B cell (primary cell): ENCODE data around the gene ERCC1. TPM values are rescaled to one million over a fixed set of nuclear protein-coding genes. Genes with fewer than 3 reads are reported as not detected.

Experiments
- ATAC-seq: fragments of 200-7000 bp; cut with Tn5 transposase; one replicate; pipeline ENCODE4 v1.10.0; 2021; ENCODE audit warnings: low read depth, mild to moderate bottlenecking, moderate number of reproducible peaks, moderate library complexity
- CTCF ChIA-PET: fragments of 350-600 bp; sonication (Branson Sonifier 250); formaldehyde crosslinking; loops from one replicate; lab custom pipeline; 2021; ENCODE audit warnings: antibody characterized with exemption, inconsistent platforms; lab: Charles Lee
- POLR2A ChIA-PET: fragments of 350-600 bp; sonication (Branson Sonifier 250); formaldehyde crosslinking; loops from one replicate; lab custom pipeline; 2021; ENCODE audit warnings: antibody characterized with exemption; lab: Charles Lee
- DNase-seq: peaks from one replicate; pipeline ENCODE4 v3.0.0; 2013
- H2AFZ ChIP-seq: 2 replicates; pipeline ENCODE4 v1.6.1; 2012; ENCODE audit warnings: mild to moderate bottlenecking, low read depth, low read length; ENCODE audit not compliant: insufficient read depth, poor library complexity, severe bottlenecking
- H3K27ac ChIP-seq, 2 donors: 1 replicate in 1 of 2; 2 replicates in 1 of 2; pipeline ENCODE4 v1.5.1; 2012 to 2013; ENCODE audit warnings: low read length in 2 of 2, mild to moderate bottlenecking in 2 of 2, moderate library complexity in 1 of 2
- H3K27me3 ChIP-seq, 4 experiments: fragments of 200-600 bp in 1 of 4; sonication (generic) in 1 of 4; replicated peaks in 1 of 4; 1 replicate in 2 of 4; 2 replicates in 2 of 4; pipeline versions ENCODE4 v1.6.1 to v1.7.0; 2013 to 2016; ENCODE audit warnings: low read length in 3 of 4, mild to moderate bottlenecking in 2 of 4, mixed read lengths in 1 of 4, moderate library complexity in 1 of 4; ENCODE audit not compliant: insufficient read depth in 4 of 4, control insufficient read depth in 3 of 4; ENCODE audit errors: control extremely low read depth in 1 of 4
- H3K36me3 ChIP-seq, 2 experiments: replicated peaks in 1 of 2; 1 replicate in 1 of 2; 2 replicates in 1 of 2; pipeline versions ENCODE4 v1.6.1 to v1.7.1; 2013; ENCODE audit warnings: low read length in 1 of 2; ENCODE audit not compliant: insufficient read depth in 2 of 2, control insufficient read depth in 1 of 2; ENCODE audit errors: control extremely low read depth in 1 of 2, extremely low read depth in 1 of 2
- H3K4me1 ChIP-seq, 2 donors: fragments of 200-600 bp in 1 of 2; sonication (generic) in 1 of 2; 1 replicate in 1 of 2; 2 replicates in 1 of 2; pipeline versions ENCODE4 v1.5.1 to v1.6.1; 2013 to 2017; ENCODE audit warnings: low read length in 2 of 2; ENCODE audit not compliant: control insufficient read depth in 2 of 2, insufficient read depth in 2 of 2
- H3K4me2 ChIP-seq: replicated peaks from 2 replicates; pipeline ENCODE3; 2012; ENCODE audit warnings: mild to moderate bottlenecking, low read depth, low read length; ENCODE audit not compliant: poor library complexity, severe bottlenecking
- H3K4me3 ChIP-seq, 5 experiments: fragments of 200-600 bp in 1 of 5; sonication (generic) in 1 of 5; 1 replicate in 3 of 5; 2 replicates in 2 of 5; pipeline versions ENCODE4 v1.5.1 to v1.7.0; 2011 to 2016; ENCODE audit warnings: low read length in 4 of 5, mild to moderate bottlenecking in 4 of 5, low read depth in 2 of 5, control low read depth in 1 of 5, moderate library complexity in 1 of 5; ENCODE audit not compliant: insufficient read depth in 1 of 5; ENCODE audit errors: control extremely low read depth in 1 of 5, extremely low read depth in 1 of 5
- H3K79me2 ChIP-seq: fragments of 200-600 bp; sonication (generic); one replicate; pipeline ENCODE4 v1.6.0; 2016; ENCODE audit warnings: low read length; ENCODE audit not compliant: control insufficient read depth, insufficient read depth
- H3K9ac ChIP-seq: fragments of 200-600 bp; sonication (generic); 2 replicates; pipeline ENCODE4 v1.6.1; 2017; ENCODE audit warnings: mild to moderate bottlenecking, low read length, moderate library complexity
- H3K9me3 ChIP-seq, 3 donors: one replicate each; pipeline versions ENCODE4 v1.6.1 to v1.7.1; 2013; ENCODE audit warnings: low read length in 2 of 3; ENCODE audit not compliant: control insufficient read depth in 2 of 3, insufficient read depth in 1 of 3; ENCODE audit errors: control extremely low read depth in 1 of 3
- H4K20me1 ChIP-seq: 2 replicates; pipeline ENCODE4 v1.6.0; 2012; ENCODE audit warnings: mild to moderate bottlenecking, low read length; ENCODE audit not compliant: insufficient read depth, control insufficient read depth, poor library complexity, severe bottlenecking
- H3K27ac Mint-ChIP-seq: one replicate; pipeline ENCODE4 v1.8.0; 2021; ENCODE audit warnings: mixed read lengths
- H3K27me3 Mint-ChIP-seq: one replicate; pipeline ENCODE4 v1.8.0; 2021; ENCODE audit warnings: mixed read lengths
- H3K4me1 Mint-ChIP-seq: one replicate; pipeline ENCODE4 v1.8.0; 2021; ENCODE audit warnings: mixed read lengths
- H3K4me3 Mint-ChIP-seq: one replicate; pipeline ENCODE4 v1.8.0; 2021; ENCODE audit warnings: mixed read lengths
- H3K9me3 Mint-ChIP-seq: one replicate; pipeline ENCODE4 v1.8.0; 2022; ENCODE audit warnings: mixed read lengths; ENCODE audit not compliant: insufficient read depth
- CTCF ChIP-seq: fragments of 200-600 bp; IDR thresholded peaks from one replicate; pipeline ENCODE4 v1.8.0; 2022; ENCODE audit warnings: antibody characterized with exemption, mild to moderate bottlenecking
- EZH2 ChIP-seq: IDR thresholded peaks from 2 replicates; pipeline ENCODE4 v1.6.1; 2012; ENCODE audit warnings: borderline replicate concordance, low read depth, mild to moderate bottlenecking, moderate library complexity, low read length; ENCODE audit not compliant: insufficient read depth, poor library complexity, severe bottlenecking
- WGBS: methylation state at CpG from one replicate; pipeline ENCODE4 v1.1.5; 2013; ENCODE audit warnings: missing lambda C conversion rate; ENCODE audit not compliant: insufficient coverage; 5-methylcytosine and 5-hydroxymethylcytosine counted together
- intact Hi-C: fragments of 100-400 bp; cut with micrococcal nuclease; formaldehyde crosslinking; loops from one replicate; pipeline ENCODE4 v1.10.0; 2022
- polyA plus RNA-seq: library from polyadenylated mRNA; depleted of rRNA; stranded (reverse); fragments of >200 nt; gene quantifications from 2 replicates; pipeline ENCODE4 v1.2.3, GENCODE V29; 2012
- total RNA-seq, 2 donors: library from RNA; stranded (reverse); fragments of 120-200 nt in 1 of 2; gene quantifications; 1 replicate in 1 of 2; 2 replicates in 1 of 2; pipeline versions ENCODE4 v1.2.3 to v1.2.4, GENCODE V29; 2013 to 2022

The ERCC1 gene
- total and polyA plus RNA-seq, 2 donors (not counting 1 experiment from before 2014, with no cell fraction given): 75.7 to 81.9 TPM

GRCh38 chr19:45446944-45447343, 23.2 kb upstream of the ERCC1 start:
- H2AFZ ChIP-seq: no peak overlapping the region
- WGBS: 100% methylated on average over 7 of the region's 7 CpGs
- no peak for DNase-seq
- H3K9me3 ChIP-seq: peaks cover 0 to 4% (median 0%) of the 10 kb centered on the region in 3 donors
- no peaks in the 10 kb centered on the region for H3K27me3 ChIP-seq
- CTCF ChIA-PET: interaction anchor here (0.6 to 6.4 kb wide), 4 partner anchors 10 to 198 kb away, joined by 3 to 66 read pairs (median 3); no protein-coding TSS in a partner anchor
- H4K20me1 ChIP-seq: no peaks in the 10 kb centered on the region
- no peaks in the 10 kb centered on the region for H3K9me3 Mint-ChIP-seq
- POLR2A ChIA-PET: interaction anchor here (0.7 kb wide), 1 partner anchor 11 kb away, joined by 5 read pairs; no protein-coding TSS in a partner anchor
- TF ChIP-seq EZH2 (no peak), CTCF (no peak)
- H3K4me1 ChIP-seq: peaks cover 39 to 57% of the 10 kb centered on the region in 2 donors
- H3K79me2 ChIP-seq: peaks cover 7% of the 10 kb centered on the region
- no peak for ATAC-seq
- H3K4me1 Mint-ChIP-seq: peaks cover 63% of the 10 kb centered on the region
- H3K4me2 ChIP-seq: no peak overlapping the region
- no peak overlapping the region for H3K27ac ChIP-seq
- H3K27me3 Mint-ChIP-seq: no peaks in the 10 kb centered on the region
- H3K9ac ChIP-seq: no peak overlapping the region
- H3K27ac Mint-ChIP-seq: no peak overlapping the region
- H3K4me3 ChIP-seq: no peak overlapping the region
- H3K4me3 Mint-ChIP-seq: no peak overlapping the region
- H3K36me3 ChIP-seq: no peaks in the 10 kb centered on the region
- intact Hi-C loops: no loop called here

GRCh38 chr19:45446295-45446694, 22.6 kb upstream of the ERCC1 start:
- intact Hi-C loops: no loop called here
- Histone ChIP-seq H4K20me1 (no peaks in the 10 kb centered on the region), H3K4me3 (no peak overlapping the region), H3K36me3 (no peaks in the 10 kb centered on the region), H3K27me3 (no peaks in the 10 kb centered on the region), H3K4me1 (peaks cover 33 to 51% of the 10 kb centered on the region in 2 donors), H3K4me2 (no peak overlapping the region), H3K9me3 (peaks cover 0 to 2% (median 0%) of the 10 kb centered on the region in 3 donors), H2AFZ (no peak overlapping the region), H3K79me2 (peaks cover 7% of the 10 kb centered on the region), H3K9ac (no peak overlapping the region), H3K27ac (no peak overlapping the region)
- peak overlapping the region; percentile 77 for H3K4me3 Mint-ChIP-seq
- no peaks in the 10 kb centered on the region for H3K27me3 Mint-ChIP-seq
- TF ChIP-seq EZH2: no peak
- peak; percentile 47 for TF ChIP-seq CTCF
- WGBS: 83% methylated on average over 5 of the region's 6 CpGs
- DNase-seq (peak; percentile 66), ATAC-seq (no peak)
- peak overlapping the region; percentile 82 for H3K27ac Mint-ChIP-seq
- ChIA-PET POLR2A (interaction anchor here (1.2 kb wide), 1 partner anchor 23 kb away, joined by 3 read pairs; no protein-coding TSS in a partner anchor), CTCF (interaction anchor here (0.9 to 6.4 kb wide), 5 partner anchors 31 to 53 kb away, joined by 3 to 66 read pairs (median 3); no protein-coding TSS in a partner anchor)
- H3K4me1 Mint-ChIP-seq: peaks cover 56% of the 10 kb centered on the region
- no peaks in the 10 kb centered on the region for H3K9me3 Mint-ChIP-seq
